ENCODE measurements around the gene TMEM8B. TPM values are rescaled to one million over a fixed set of nuclear protein-coding genes. Genes with fewer than 3 reads are reported as not detected.

The TMEM8B gene
- total and polyA plus RNA-seq, 9 of the 15 experiments (the other 6 are each of a cell fraction or from before 2014, with no cell fraction given) = 0.01 to 2.2 (median 1.1) TPM

- TF ChIP-seq PBX2 (CRISPR knock-in tag; IDR thresholded peaks at IDR 0.05; ENCODE audit: low read depth) = no peak
- TF ChIP-seq PBX2 (tag; conservative IDR thresholded peaks at IDR 0.05; ENCODE audit: low read depth) = peak; percentile 63; the same call in 1 of the 2 replicates
- no peak for TF ChIP-seq ATF2 (CRISPR knock-in tag; IDR thresholded peaks at IDR 0.05)
- TF ChIP-seq RAD21 (CRISPR knock-in tag; conservative IDR thresholded peaks at IDR 0.05 in 1 of 2, IDR thresholded peaks at IDR 0.05 in 1 of 2) = peak; percentile 68 to 82
- no peak for TF ChIP-seq TRIM25 (IDR thresholded peaks at IDR 0.05; ENCODE audit: borderline replicate concordance)
- no peak for TF ChIP-seq AFF1 (IDR thresholded peaks at IDR 0.05; ENCODE audit: low read depth in 1 of 2, partially characterized antibody in 2 of 2)
- TF ChIP-seq CTCF (IDR thresholded peaks at IDR 0.05 in 2 of 3, conservative IDR thresholded peaks at IDR 0.05 in 1 of 3; ENCODE audit: insufficient read depth in 2 of 3, low read depth in 1 of 3, low read length in 3 of 3) = peak; percentile 56 to 76 (median 62); a peak in 5 of 6 replicates
- no peak for TF ChIP-seq MAFG (tag; conservative IDR thresholded peaks at IDR 0.05)
- TF ChIP-seq ZNF507 (tag; conservative IDR thresholded peaks at IDR 0.05) = no peak
- no peak for TF ChIP-seq CAMTA2 (CRISPR knock-in tag; conservative IDR thresholded peaks at IDR 0.05)
- no peak for TF ChIP-seq SIN3B (IDR thresholded peaks at IDR 0.05; ENCODE audit: low read depth)
- peak; percentile 55 for TF ChIP-seq RFX1 (IDR thresholded peaks at IDR 0.05)
- TF ChIP-seq TSC22D4 (tag; IDR thresholded peaks at IDR 0.05) = no peak
- no peak for TF ChIP-seq JUNB (CRISPR knock-in tag; conservative IDR thresholded peaks at IDR 0.05)
- TF ChIP-seq BHLHE40 (IDR thresholded peaks at IDR 0.05; ENCODE audit: low read length) = no peak
These were observed 74.0 kb downstream of the TMEM8B start (continued) for GRCh38 chr9:35903049-35903448.
